Osteoblast (primary cell): Measurements from ENCODE around the gene DSCAML1. TPM values are rescaled to one million over a fixed set of nuclear protein-coding genes. Genes with fewer than 3 reads are reported as not detected.

Experiments
- DNase-seq: peaks from one replicate; pipeline ENCODE4 v3.0.0; 2011; ENCODE audit warnings: low spot score, mixed read lengths; ENCODE audit not compliant: insufficient read length; ENCODE audit errors: missing footprints
- H2AFZ ChIP-seq: 2 replicates; pipeline ENCODE4 v1.6.0; 2011; ENCODE audit warnings: mild to moderate bottlenecking, low read length
- H3K27ac ChIP-seq: 2 replicates; pipeline ENCODE4 v1.5.1; 2011; ENCODE audit warnings: mild to moderate bottlenecking, low read depth, low read length, moderate library complexity
- H3K27me3 ChIP-seq: 2 replicates; pipeline ENCODE4 v1.6.0; 2012; ENCODE audit warnings: mild to moderate bottlenecking, control low read depth, inconsistent platforms, low read length, moderate library complexity; ENCODE audit not compliant: insufficient read depth
- H3K36me3 ChIP-seq: 2 replicates; pipeline ENCODE4 v1.5.1; 2011; ENCODE audit warnings: mild to moderate bottlenecking, low read length, control low read depth, moderate library complexity; ENCODE audit not compliant: insufficient read depth
- H3K4me1 ChIP-seq: 2 replicates; pipeline ENCODE4 v1.5.1; 2011; ENCODE audit warnings: mild to moderate bottlenecking, low read length, control low read depth, moderate library complexity; ENCODE audit not compliant: insufficient read depth
- H3K4me2 ChIP-seq: 2 replicates; pipeline ENCODE4 v1.6.0; 2011; ENCODE audit warnings: mild to moderate bottlenecking, low read length; ENCODE audit not compliant: insufficient read depth
- H3K4me3 ChIP-seq: fragments of 200-600 bp; sonication (generic); 3 replicates; pipeline ENCODE4 v1.5.1; 2012; ENCODE audit warnings: mild to moderate bottlenecking, low read length, inconsistent platforms; ENCODE audit not compliant: insufficient read depth
- H3K79me2 ChIP-seq: 2 replicates; pipeline ENCODE4 v1.6.0; 2012; ENCODE audit warnings: mild to moderate bottlenecking, low read length, control low read depth, inconsistent platforms; ENCODE audit not compliant: insufficient read depth
- H3K9me3 ChIP-seq: 2 replicates; pipeline ENCODE4 v1.5.1; 2011; ENCODE audit warnings: low read depth, low read length, control low read depth
- H4K20me1 ChIP-seq: 2 replicates; pipeline ENCODE4 v1.6.0; 2012; ENCODE audit warnings: mild to moderate bottlenecking, low read length, control low read depth; ENCODE audit not compliant: insufficient read depth
- CTCF ChIP-seq: IDR thresholded peaks from 2 replicates; pipeline ENCODE4 v1.5.1; 2011; ENCODE audit warnings: mild to moderate bottlenecking, low read depth, low read length, moderate library complexity; ENCODE audit errors: extremely low read depth
- total RNA-seq: library from RNA; depleted of rRNA; stranded (reverse); fragments of >200 nt; gene quantifications from 2 replicates; pipeline ENCODE4 v1.2.3, GENCODE V29; 2012

The DSCAML1 gene
- total RNA-seq, 1 donor: not detected

GRCh38 chr11:117693344-117693743, 103.7 kb downstream of the DSCAML1 start:
- H4K20me1 ChIP-seq: no peaks in the 10 kb centered on the region
- no peak for DNase-seq
- H3K27ac ChIP-seq: no peak overlapping the region
- H3K4me3 ChIP-seq: no peak overlapping the region
- H3K79me2 ChIP-seq: no peaks in the 10 kb centered on the region
- TF ChIP-seq CTCF: no peak
- no peaks in the 10 kb centered on the region for H3K36me3 ChIP-seq
- no peak overlapping the region for H2AFZ ChIP-seq
- no peaks in the 10 kb centered on the region for H3K9me3 ChIP-seq
- H3K27me3 ChIP-seq: peaks cover 20% of the 10 kb centered on the region
- H3K4me2 ChIP-seq: no peak overlapping the region
- H3K4me1 ChIP-seq: no peaks in the 10 kb centered on the region

DNA sequence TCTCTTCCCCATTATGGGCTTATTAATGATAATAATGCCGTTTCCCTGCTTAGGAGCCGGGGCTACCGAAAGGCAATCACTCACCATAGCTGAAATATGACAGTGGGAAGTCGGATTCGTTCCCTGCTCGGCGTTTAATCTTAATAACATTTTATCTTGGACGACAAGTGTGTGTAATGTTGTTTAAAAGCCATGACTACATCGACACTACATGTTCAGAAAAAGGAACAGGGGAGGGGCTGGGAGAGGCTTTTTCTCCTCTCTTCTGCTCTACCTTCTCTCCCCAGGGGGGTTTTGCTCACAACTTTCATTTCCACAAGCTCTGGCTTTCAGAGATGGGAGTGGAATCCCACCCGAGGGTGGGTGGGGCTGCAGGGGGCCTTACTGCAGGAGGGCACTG, 105.5 kb downstream of the DSCAML1 start:
- no peak overlapping the region for H3K4me2 ChIP-seq
- DNase-seq: no peak
- no peak for TF ChIP-seq CTCF
- H3K36me3 ChIP-seq: no peaks in the 10 kb centered on the region
- H3K4me3 ChIP-seq: no peak overlapping the region
- H2AFZ ChIP-seq: no peak overlapping the region
- no peaks in the 10 kb centered on the region for H3K4me1 ChIP-seq
- H3K79me2 ChIP-seq: no peaks in the 10 kb centered on the region
- no peaks in the 10 kb centered on the region for H3K9me3 ChIP-seq
- H3K27ac ChIP-seq: no peak overlapping the region
- no peaks in the 10 kb centered on the region for H4K20me1 ChIP-seq
- peaks cover 20% of the 10 kb centered on the region for H3K27me3 ChIP-seq

DNA sequence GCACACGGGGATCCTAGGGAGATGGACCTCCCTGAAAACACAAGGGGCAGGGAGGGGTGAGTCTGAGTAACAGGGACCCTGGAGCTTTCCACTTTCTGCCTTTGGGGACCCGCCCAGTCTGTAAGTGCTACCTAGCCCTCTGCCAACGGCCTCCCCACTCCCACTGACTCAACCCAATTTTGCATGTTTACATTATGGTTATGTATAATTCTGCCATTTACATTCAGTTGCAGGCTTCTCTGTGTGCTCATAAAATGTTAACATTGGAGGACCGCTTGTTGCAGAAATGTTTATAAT, 105.8 kb downstream of the DSCAML1 start:
- no peaks in the 10 kb centered on the region for H4K20me1 ChIP-seq
- TF ChIP-seq CTCF: no peak
- no peak overlapping the region for H3K4me2 ChIP-seq
- H3K9me3 ChIP-seq: no peaks in the 10 kb centered on the region
- H3K27me3 ChIP-seq: peaks cover 20% of the 10 kb centered on the region
- no peak overlapping the region for H2AFZ ChIP-seq
- H3K36me3 ChIP-seq: no peaks in the 10 kb centered on the region
- no peak for DNase-seq
- no peak overlapping the region for H3K4me3 ChIP-seq
- no peaks in the 10 kb centered on the region for H3K79me2 ChIP-seq
- H3K27ac ChIP-seq: no peak overlapping the region
- H3K4me1 ChIP-seq: no peaks in the 10 kb centered on the region

- H3K4me1 ChIP-seq: no peaks in the 10 kb centered on the region
- no peaks in the 10 kb centered on the region for H3K9me3 ChIP-seq
- H3K79me2 ChIP-seq: no peaks in the 10 kb centered on the region
- no peak overlapping the region for H3K27ac ChIP-seq
- no peak overlapping the region for H3K4me2 ChIP-seq
- H3K36me3 ChIP-seq: no peaks in the 10 kb centered on the region
- DNase-seq: no peak
- H3K27me3 ChIP-seq: peaks cover 20% of the 10 kb centered on the region
- no peak overlapping the region for H3K4me3 ChIP-seq
- TF ChIP-seq CTCF: no peak
- no peak overlapping the region for H2AFZ ChIP-seq
- H4K20me1 ChIP-seq: no peaks in the 10 kb centered on the region
Observed at GRCh38 chr11:117690484-117691217, 106.4 kb downstream of the DSCAML1 start.
